ENCODE data around the gene DNAJC12. TPM values are rescaled to one million over a fixed set of nuclear protein-coding genes. Genes with fewer than 3 reads are reported as not detected.

Gene DNAJC12
- polyA plus RNA-seq, 2 of the 4 experiments (the other 2 are of a cell fraction), result 19.1 to 80.0 TPM

DNA sequence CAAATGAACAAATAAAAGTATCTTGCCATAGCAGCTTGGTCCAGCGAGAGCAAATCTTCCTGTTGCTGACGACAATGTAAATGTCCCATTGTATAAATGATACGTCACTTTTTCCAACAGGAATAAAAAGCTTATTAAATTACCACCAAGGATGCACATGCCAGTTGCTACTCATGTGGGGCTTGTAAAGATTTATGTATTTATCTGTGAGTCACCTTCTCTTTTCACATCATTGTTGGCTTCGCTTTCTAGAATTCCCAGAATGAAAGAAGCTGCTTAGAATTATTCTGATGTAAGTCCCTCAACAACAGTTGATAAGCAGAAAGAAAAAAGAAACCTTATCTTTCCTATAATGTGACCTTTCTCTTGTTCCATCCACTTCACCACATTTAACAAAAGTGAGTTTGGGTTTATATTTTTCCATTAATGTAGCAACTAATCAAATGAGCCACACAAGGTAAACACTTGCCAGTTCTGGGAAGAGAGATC lies 22.4 kb downstream of the DNAJC12 start:
- peak; percentile 48 to 56 for ATAC-seq
- peak; percentile 71 to 95 for DNase-seq (ENCODE audit: low read depth in 1 of 2, low spot score in 1 of 2)
- peak; percentile 83 for FAIRE-seq
- H3K4me1 ChIP-seq, result peaks cover 57% of the 10 kb centered on the region
- H3K9me3 ChIP-seq, result no peaks in the 10 kb centered on the region
- peak overlapping the region; percentile 82 for H3K4me2 ChIP-seq
- no peak overlapping the region for H3K4me3 ChIP-seq
- ChIA-PET CTCF (interaction anchor here (0.6 to 1.8 kb wide), 3 partner anchors 13 to 54 kb away, joined by 3 to 8 read pairs (median 3); no protein-coding TSS in a partner anchor), POLR2A (interaction anchor here (0.9 to 1.2 kb wide), 7 partner anchors 9 to 176 kb away, joined by 3 to 5 read pairs (median 4); partner anchors contain the start of genes DNAJC12 and SIRT1)
- 1% methylated on average over 4 of the region's 4 CpGs for WGBS (ENCODE audit: missing lambda C conversion rate)
- H3K27ac ChIP-seq, result peak overlapping the region; percentile 86 to 95
- TF ChIP-seq, protein P1, sequence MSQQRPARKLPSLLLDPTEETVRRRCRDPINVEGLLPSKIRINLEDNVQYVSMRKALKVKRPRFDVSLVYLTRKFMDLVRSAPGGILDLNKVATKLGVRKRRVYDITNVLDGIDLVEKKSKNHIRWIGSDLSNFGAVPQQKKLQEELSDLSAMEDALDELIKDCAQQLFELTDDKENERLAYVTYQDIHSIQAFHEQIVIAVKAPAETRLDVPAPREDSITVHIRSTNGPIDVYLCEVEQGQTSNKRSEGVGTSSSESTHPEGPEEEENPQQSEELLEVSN (IDR thresholded peaks at IDR 0.05; ENCODE audit: borderline replicate concordance, low read depth), result no peak
- TF ChIP-seq ESRRA (IDR thresholded peaks at IDR 0.05; ENCODE audit: borderline replicate concordance, low read length) (no peak), GATA3 (IDR thresholded peaks at IDR 0.05; ENCODE audit: borderline replicate concordance) (peak; percentile 94), ZC3H11A (IDR thresholded peaks at IDR 0.05) (no peak), POLR2AphosphoS2 (conservative IDR thresholded peaks at IDR 0.05; ENCODE audit: low read length) (no peak), HOXB13 (CRISPR knock-in tag; IDR thresholded peaks at IDR 0.05; ENCODE audit: low read depth) (no peak; the same call in 1 of the 2 replicates), CBX2 (IDR thresholded peaks at IDR 0.05; ENCODE audit: borderline replicate concordance, low read depth) (no peak), BHLHE40 (IDR thresholded peaks at IDR 0.05; ENCODE audit: low read depth, low read length) (peak; percentile 82), FOXS1 (CRISPR knock-in tag; IDR thresholded peaks at IDR 0.05) (no peak), NPAS2 (CRISPR knock-in tag; IDR thresholded peaks at IDR 0.05; ENCODE audit: borderline replicate concordance) (no peak), RARB (CRISPR knock-in tag; IDR thresholded peaks at IDR 0.05) (no peak), CBX8 (IDR thresholded peaks at IDR 0.05) (no peak), SMC3 (IDR thresholded peaks at IDR 0.05) (peak; percentile 32; the same call in 1 of the 3 replicates), HEYL (CRISPR knock-in tag; IDR thresholded peaks at IDR 0.05) (no peak), FOSL2 (IDR thresholded peaks at IDR 0.05) (peak; percentile 93), FOSL2 (CRISPR knock-in tag; IDR thresholded peaks at IDR 0.05) (peak; percentile 97), CEBPB (IDR thresholded peaks at IDR 0.05) (peak; percentile 41 to 60; a peak in 2 of 4 replicates), SREBF2 (IDR thresholded peaks at IDR 0.05) (no peak), NFE2L2 (conservative IDR thresholded peaks at IDR 0.05; ENCODE audit: low read length) (no peak), ZFP36 (IDR thresholded peaks at IDR 0.05; ENCODE audit: borderline replicate concordance, partially characterized antibody) (no peak), CHD4 (IDR thresholded peaks at IDR 0.05; ENCODE audit: borderline replicate concordance) (no peak), POLR2A (IDR thresholded peaks at IDR 0.05; ENCODE audit: low read length) (no peak), ZNF302 (CRISPR knock-in tag; IDR thresholded peaks at IDR 0.05) (no peak), TP53 (CRISPR knock-in tag; IDR thresholded peaks at IDR 0.05) (no peak), PHF8 (IDR thresholded peaks at IDR 0.05; ENCODE audit: borderline replicate concordance, low read depth) (no peak), TFCP2L1 (CRISPR knock-in tag; IDR thresholded peaks at IDR 0.05) (no peak), MAFK (IDR thresholded peaks at IDR 0.05; ENCODE audit: partially characterized antibody) (peak; percentile 20), CHD2 (IDR thresholded peaks at IDR 0.05; ENCODE audit: low read length, partially characterized antibody) (no peak), MAZ (IDR thresholded peaks at IDR 0.05; ENCODE audit: borderline replicate concordance, low read depth, low read length) (no peak), HDAC2 (IDR thresholded peaks at IDR 0.05) (no peak)
- TF ChIP-seq, protein P2, sequence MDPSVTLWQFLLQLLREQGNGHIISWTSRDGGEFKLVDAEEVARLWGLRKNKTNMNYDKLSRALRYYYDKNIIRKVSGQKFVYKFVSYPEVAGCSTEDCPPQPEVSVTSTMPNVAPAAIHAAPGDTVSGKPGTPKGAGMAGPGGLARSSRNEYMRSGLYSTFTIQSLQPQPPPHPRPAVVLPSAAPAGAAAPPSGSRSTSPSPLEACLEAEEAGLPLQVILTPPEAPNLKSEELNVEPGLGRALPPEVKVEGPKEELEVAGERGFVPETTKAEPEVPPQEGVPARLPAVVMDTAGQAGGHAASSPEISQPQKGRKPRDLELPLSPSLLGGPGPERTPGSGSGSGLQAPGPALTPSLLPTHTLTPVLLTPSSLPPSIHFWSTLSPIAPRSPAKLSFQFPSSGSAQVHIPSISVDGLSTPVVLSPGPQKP (IDR thresholded peaks at IDR 0.05; ENCODE audit: low read depth, low read length), result no peak
- TF ChIP-seq, protein P3, sequence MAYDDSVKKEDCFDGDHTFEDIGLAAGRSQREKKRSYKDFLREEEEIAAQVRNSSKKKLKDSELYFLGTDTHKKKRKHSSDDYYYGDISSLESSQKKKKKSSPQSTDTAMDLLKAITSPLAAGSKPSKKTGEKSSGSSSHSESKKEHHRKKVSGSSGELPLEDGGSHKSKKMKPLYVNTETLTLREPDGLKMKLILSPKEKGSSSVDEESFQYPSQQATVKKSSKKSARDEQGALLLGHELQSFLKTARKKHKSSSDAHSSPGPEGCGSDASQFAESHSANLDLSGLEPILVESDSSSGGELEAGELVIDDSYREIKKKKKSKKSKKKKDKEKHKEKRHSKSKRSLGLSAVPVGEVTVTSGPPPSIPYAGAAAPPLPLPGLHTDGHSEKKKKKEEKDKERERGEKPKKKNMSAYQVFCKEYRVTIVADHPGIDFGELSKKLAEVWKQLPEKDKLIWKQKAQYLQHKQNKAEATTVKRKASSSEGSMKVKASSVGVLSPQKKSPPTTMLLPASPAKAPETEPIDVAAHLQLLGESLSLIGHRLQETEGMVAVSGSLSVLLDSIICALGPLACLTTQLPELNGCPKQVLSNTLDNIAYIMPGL (CRISPR knock-in tag; IDR thresholded peaks at IDR 0.05; ENCODE audit: borderline replicate concordance), result no peak
- TF ChIP-seq, protein P4, sequence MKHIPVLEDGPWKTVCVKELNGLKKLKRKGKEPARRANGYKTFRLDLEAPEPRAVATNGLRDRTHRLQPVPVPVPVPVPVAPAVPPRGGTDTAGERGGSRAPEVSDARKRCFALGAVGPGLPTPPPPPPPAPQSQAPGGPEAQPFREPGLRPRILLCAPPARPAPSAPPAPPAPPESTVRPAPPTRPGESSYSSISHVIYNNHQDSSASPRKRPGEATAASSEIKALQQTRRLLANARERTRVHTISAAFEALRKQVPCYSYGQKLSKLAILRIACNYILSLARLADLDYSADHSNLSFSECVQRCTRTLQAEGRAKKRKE (CRISPR knock-in tag; IDR thresholded peaks at IDR 0.05; ENCODE audit: low read depth), result no peak
- TF ChIP-seq, protein P5, sequence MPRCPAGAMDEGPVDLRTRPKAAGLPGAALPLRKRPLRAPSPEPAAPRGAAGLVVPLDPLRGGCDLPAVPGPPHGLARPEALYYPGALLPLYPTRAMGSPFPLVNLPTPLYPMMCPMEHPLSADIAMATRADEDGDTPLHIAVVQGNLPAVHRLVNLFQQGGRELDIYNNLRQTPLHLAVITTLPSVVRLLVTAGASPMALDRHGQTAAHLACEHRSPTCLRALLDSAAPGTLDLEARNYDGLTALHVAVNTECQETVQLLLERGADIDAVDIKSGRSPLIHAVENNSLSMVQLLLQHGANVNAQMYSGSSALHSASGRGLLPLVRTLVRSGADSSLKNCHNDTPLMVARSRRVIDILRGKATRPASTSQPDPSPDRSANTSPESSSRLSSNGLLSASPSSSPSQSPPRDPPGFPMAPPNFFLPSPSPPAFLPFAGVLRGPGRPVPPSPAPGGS (IDR thresholded peaks at IDR 0.05), result peak; percentile 85; the same call in 1 of the 3 replicates
- TF ChIP-seq, protein P6, sequence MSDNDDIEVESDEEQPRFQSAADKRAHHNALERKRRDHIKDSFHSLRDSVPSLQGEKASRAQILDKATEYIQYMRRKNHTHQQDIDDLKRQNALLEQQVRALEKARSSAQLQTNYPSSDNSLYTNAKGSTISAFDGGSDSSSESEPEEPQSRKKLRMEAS (IDR thresholded peaks at IDR 0.05), result peak; percentile 80
- TF ChIP-seq, protein P7, sequence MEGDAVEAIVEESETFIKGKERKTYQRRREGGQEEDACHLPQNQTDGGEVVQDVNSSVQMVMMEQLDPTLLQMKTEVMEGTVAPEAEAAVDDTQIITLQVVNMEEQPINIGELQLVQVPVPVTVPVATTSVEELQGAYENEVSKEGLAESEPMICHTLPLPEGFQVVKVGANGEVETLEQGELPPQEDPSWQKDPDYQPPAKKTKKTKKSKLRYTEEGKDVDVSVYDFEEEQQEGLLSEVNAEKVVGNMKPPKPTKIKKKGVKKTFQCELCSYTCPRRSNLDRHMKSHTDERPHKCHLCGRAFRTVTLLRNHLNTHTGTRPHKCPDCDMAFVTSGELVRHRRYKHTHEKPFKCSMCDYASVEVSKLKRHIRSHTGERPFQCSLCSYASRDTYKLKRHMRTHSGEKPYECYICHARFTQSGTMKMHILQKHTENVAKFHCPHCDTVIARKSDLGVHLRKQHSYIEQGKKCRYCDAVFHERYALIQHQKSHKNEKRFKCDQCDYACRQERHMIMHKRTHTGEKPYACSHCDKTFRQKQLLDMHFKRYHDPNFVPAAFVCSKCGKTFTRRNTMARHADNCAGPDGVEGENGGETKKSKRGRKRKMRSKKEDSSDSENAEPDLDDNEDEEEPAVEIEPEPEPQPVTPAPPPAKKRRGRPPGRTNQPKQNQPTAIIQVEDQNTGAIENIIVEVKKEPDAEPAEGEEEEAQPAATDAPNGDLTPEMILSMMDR (IDR thresholded peaks at IDR 0.05), result no peak

Measured in A549 (cell line).